B cell (primary cell): Measurements from ENCODE around the gene DMXL1. TPM values are rescaled to one million over a fixed set of nuclear protein-coding genes. Genes with fewer than 3 reads are reported as not detected.

ENCODE experiments used
- ATAC-seq: fragments of 200-7000 bp; cut with Tn5 transposase; one replicate; pipeline ENCODE4 v1.10.0; 2021; ENCODE audit warnings: low read depth, mild to moderate bottlenecking, moderate number of reproducible peaks, moderate library complexity
- CTCF ChIA-PET: fragments of 350-600 bp; sonication (Branson Sonifier 250); formaldehyde crosslinking; loops from one replicate; lab custom pipeline; 2021; ENCODE audit warnings: antibody characterized with exemption, inconsistent platforms; lab: Charles Lee
- POLR2A ChIA-PET: fragments of 350-600 bp; sonication (Branson Sonifier 250); formaldehyde crosslinking; loops from one replicate; lab custom pipeline; 2021; ENCODE audit warnings: antibody characterized with exemption; lab: Charles Lee
- DNase-seq: peaks from one replicate; pipeline ENCODE4 v3.0.0; 2013
- H2AFZ ChIP-seq: 2 replicates; pipeline ENCODE4 v1.6.1; 2012; ENCODE audit warnings: mild to moderate bottlenecking, low read depth, low read length; ENCODE audit not compliant: insufficient read depth, poor library complexity, severe bottlenecking
- H3K27ac ChIP-seq, 2 donors: 1 replicate in 1 of 2; 2 replicates in 1 of 2; pipeline ENCODE4 v1.5.1; 2012 to 2013; ENCODE audit warnings: low read length in 2 of 2, mild to moderate bottlenecking in 2 of 2, moderate library complexity in 1 of 2
- H3K27me3 ChIP-seq, 4 experiments: fragments of 200-600 bp in 1 of 4; sonication (generic) in 1 of 4; replicated peaks in 1 of 4; 1 replicate in 2 of 4; 2 replicates in 2 of 4; pipeline versions ENCODE4 v1.6.1 to v1.7.0; 2013 to 2016; ENCODE audit warnings: low read length in 3 of 4, mild to moderate bottlenecking in 2 of 4, mixed read lengths in 1 of 4, moderate library complexity in 1 of 4; ENCODE audit not compliant: insufficient read depth in 4 of 4, control insufficient read depth in 3 of 4; ENCODE audit errors: control extremely low read depth in 1 of 4
- H3K36me3 ChIP-seq, 2 experiments: replicated peaks in 1 of 2; 1 replicate in 1 of 2; 2 replicates in 1 of 2; pipeline versions ENCODE4 v1.6.1 to v1.7.1; 2013; ENCODE audit warnings: low read length in 1 of 2; ENCODE audit not compliant: insufficient read depth in 2 of 2, control insufficient read depth in 1 of 2; ENCODE audit errors: control extremely low read depth in 1 of 2, extremely low read depth in 1 of 2
- H3K4me1 ChIP-seq, 2 donors: fragments of 200-600 bp in 1 of 2; sonication (generic) in 1 of 2; 1 replicate in 1 of 2; 2 replicates in 1 of 2; pipeline versions ENCODE4 v1.5.1 to v1.6.1; 2013 to 2017; ENCODE audit warnings: low read length in 2 of 2; ENCODE audit not compliant: control insufficient read depth in 2 of 2, insufficient read depth in 2 of 2
- H3K4me2 ChIP-seq: replicated peaks from 2 replicates; pipeline ENCODE3; 2012; ENCODE audit warnings: mild to moderate bottlenecking, low read depth, low read length; ENCODE audit not compliant: poor library complexity, severe bottlenecking
- H3K4me3 ChIP-seq, 5 experiments: fragments of 200-600 bp in 1 of 5; sonication (generic) in 1 of 5; 1 replicate in 3 of 5; 2 replicates in 2 of 5; pipeline versions ENCODE4 v1.5.1 to v1.7.0; 2011 to 2016; ENCODE audit warnings: low read length in 4 of 5, mild to moderate bottlenecking in 4 of 5, low read depth in 2 of 5, control low read depth in 1 of 5, moderate library complexity in 1 of 5; ENCODE audit not compliant: insufficient read depth in 1 of 5; ENCODE audit errors: control extremely low read depth in 1 of 5, extremely low read depth in 1 of 5
- H3K79me2 ChIP-seq: fragments of 200-600 bp; sonication (generic); one replicate; pipeline ENCODE4 v1.6.0; 2016; ENCODE audit warnings: low read length; ENCODE audit not compliant: control insufficient read depth, insufficient read depth
- H3K9ac ChIP-seq: fragments of 200-600 bp; sonication (generic); 2 replicates; pipeline ENCODE4 v1.6.1; 2017; ENCODE audit warnings: mild to moderate bottlenecking, low read length, moderate library complexity
- H3K9me3 ChIP-seq, 3 donors: one replicate each; pipeline versions ENCODE4 v1.6.1 to v1.7.1; 2013; ENCODE audit warnings: low read length in 2 of 3; ENCODE audit not compliant: control insufficient read depth in 2 of 3, insufficient read depth in 1 of 3; ENCODE audit errors: control extremely low read depth in 1 of 3
- H4K20me1 ChIP-seq: 2 replicates; pipeline ENCODE4 v1.6.0; 2012; ENCODE audit warnings: mild to moderate bottlenecking, low read length; ENCODE audit not compliant: insufficient read depth, control insufficient read depth, poor library complexity, severe bottlenecking
- H3K27ac Mint-ChIP-seq: one replicate; pipeline ENCODE4 v1.8.0; 2021; ENCODE audit warnings: mixed read lengths
- H3K27me3 Mint-ChIP-seq: one replicate; pipeline ENCODE4 v1.8.0; 2021; ENCODE audit warnings: mixed read lengths
- H3K4me1 Mint-ChIP-seq: one replicate; pipeline ENCODE4 v1.8.0; 2021; ENCODE audit warnings: mixed read lengths
- H3K4me3 Mint-ChIP-seq: one replicate; pipeline ENCODE4 v1.8.0; 2021; ENCODE audit warnings: mixed read lengths
- H3K9me3 Mint-ChIP-seq: one replicate; pipeline ENCODE4 v1.8.0; 2022; ENCODE audit warnings: mixed read lengths; ENCODE audit not compliant: insufficient read depth
- CTCF ChIP-seq: fragments of 200-600 bp; IDR thresholded peaks from one replicate; pipeline ENCODE4 v1.8.0; 2022; ENCODE audit warnings: antibody characterized with exemption, mild to moderate bottlenecking
- EZH2 ChIP-seq: IDR thresholded peaks from 2 replicates; pipeline ENCODE4 v1.6.1; 2012; ENCODE audit warnings: borderline replicate concordance, low read depth, mild to moderate bottlenecking, moderate library complexity, low read length; ENCODE audit not compliant: insufficient read depth, poor library complexity, severe bottlenecking
- WGBS: methylation state at CpG from one replicate; pipeline ENCODE4 v1.1.5; 2013; ENCODE audit warnings: missing lambda C conversion rate; ENCODE audit not compliant: insufficient coverage; 5-methylcytosine and 5-hydroxymethylcytosine counted together
- intact Hi-C: fragments of 100-400 bp; cut with micrococcal nuclease; formaldehyde crosslinking; loops from one replicate; pipeline ENCODE4 v1.10.0; 2022
- polyA plus RNA-seq: library from polyadenylated mRNA; depleted of rRNA; stranded (reverse); fragments of >200 nt; gene quantifications from 2 replicates; pipeline ENCODE4 v1.2.3, GENCODE V29; 2012
- total RNA-seq, 2 donors: library from RNA; stranded (reverse); fragments of 120-200 nt in 1 of 2; gene quantifications; 1 replicate in 1 of 2; 2 replicates in 1 of 2; pipeline versions ENCODE4 v1.2.3 to v1.2.4, GENCODE V29; 2013 to 2022

The DMXL1 gene
- total and polyA plus RNA-seq, 2 donors (not counting 1 experiment from before 2014, with no cell fraction given) = 37.9 to 129 TPM

DNA sequence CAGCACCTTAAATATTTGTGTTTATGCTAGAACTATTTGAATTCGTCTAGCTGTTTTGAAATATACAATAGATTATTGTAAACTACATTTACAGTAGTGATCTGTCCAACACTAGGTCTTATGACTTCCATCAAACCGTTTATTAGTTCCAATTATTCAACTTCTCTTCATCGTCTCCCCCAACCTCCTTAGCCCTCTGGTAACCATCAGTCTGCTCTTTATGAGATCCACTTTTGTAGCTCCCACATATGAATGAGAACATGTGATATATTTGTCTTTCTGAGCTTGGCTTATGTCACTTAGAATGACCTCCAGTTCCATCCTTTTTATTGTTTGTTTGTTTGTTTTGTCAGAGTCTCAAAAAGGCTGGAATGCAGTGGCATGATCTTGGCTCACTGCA lies 11.8 kb downstream of the DMXL1 start:
- no peak overlapping the region for H2AFZ ChIP-seq
- H3K27ac ChIP-seq = peak overlapping the region in 1 of 2 donors; percentile 72
- H4K20me1 ChIP-seq = peaks cover 17% of the 10 kb centered on the region
- peaks cover 96% of the 10 kb centered on the region for H3K79me2 ChIP-seq
- no CpG with 5 or more reads among the region's 3 CpGs for WGBS
- intact Hi-C loops = no loop called here
- H3K4me2 ChIP-seq = no peak overlapping the region
- CTCF ChIA-PET = interaction anchor here (0.8 to 1.1 kb wide), 2 partner anchors 35 to 94 kb away, joined by 3 read pairs; partner anchors contain the start of gene DTWD2
- H3K9me3 ChIP-seq = peaks cover 0 to under 1% (median 0%) of the 10 kb centered on the region in 3 donors
- no peak for TF ChIP-seq EZH2
- TF ChIP-seq CTCF = no peak
- peaks cover 6 to 15% of the 10 kb centered on the region in 2 experiments for H3K36me3 ChIP-seq
- H3K9ac ChIP-seq = no peak overlapping the region
- no peaks in the 10 kb centered on the region for H3K27me3 ChIP-seq
- POLR2A ChIA-PET = no interaction called here
- H3K9me3 Mint-ChIP-seq = peaks cover 2% of the 10 kb centered on the region
- DNase-seq = no peak
- no peak for ATAC-seq
- H3K27ac Mint-ChIP-seq = peak overlapping the region; percentile 54
- H3K4me3 Mint-ChIP-seq = no peak overlapping the region
- peaks cover 74% of the 10 kb centered on the region for H3K4me1 Mint-ChIP-seq
- no peak overlapping the region for H3K4me3 ChIP-seq
- no peaks in the 10 kb centered on the region for H3K27me3 Mint-ChIP-seq
- peaks cover 47 to 49% of the 10 kb centered on the region in 2 donors for H3K4me1 ChIP-seq

- Mint-ChIP-seq H3K4me1 (peaks cover 73% of the 10 kb centered on the region), H3K27me3 (no peaks in the 10 kb centered on the region), H3K27ac (peak overlapping the region; percentile 46), H3K9me3 (peaks cover 2% of the 10 kb centered on the region), H3K4me3 (peak overlapping the region; percentile 6)
- H3K79me2 ChIP-seq = peaks cover 96% of the 10 kb centered on the region
- peaks cover 39 to 46% of the 10 kb centered on the region in 2 donors for H3K4me1 ChIP-seq
- WGBS = 100% methylated on average over 1 of the region's 3 CpGs
- H3K36me3 ChIP-seq = peaks cover 6 to 14% of the 10 kb centered on the region in 2 experiments
- DNase-seq = peak; percentile 21
- peak overlapping the region in 1 of 2 donors; percentile 72 for H3K27ac ChIP-seq
- intact Hi-C loops = no loop called here
- ATAC-seq = peak; percentile 39
- no peak for TF ChIP-seq CTCF
- TF ChIP-seq EZH2 = no peak
- no peak overlapping the region for H2AFZ ChIP-seq
- no peak overlapping the region for H3K4me3 ChIP-seq
- H3K4me2 ChIP-seq = peak overlapping the region; percentile 51
- H3K27me3 ChIP-seq = no peaks in the 10 kb centered on the region
- peaks cover 21% of the 10 kb centered on the region for H4K20me1 ChIP-seq
- no peak overlapping the region for H3K9ac ChIP-seq
- POLR2A ChIA-PET = no interaction called here
- peaks cover 0 to 4% (median 0%) of the 10 kb centered on the region in 3 donors for H3K9me3 ChIP-seq
- CTCF ChIA-PET = no interaction called here
These were observed 12.8 kb downstream of the DMXL1 start for GRCh38 chr5:119083679-119084078.
